NT2/D1 (cell line): ENCODE results near the gene MUC16.

ENCODE experiments used
- SUZ12 ChIP-seq: IDR thresholded peaks from 2 replicates; pipeline ENCODE4 v1.6.1; 2011; ENCODE audit not compliant: insufficient read length, insufficient read depth; ENCODE audit errors: extremely low read depth
- YY1 ChIP-seq: IDR thresholded peaks from 2 replicates; pipeline ENCODE4 v1.6.1; 2011; ENCODE audit not compliant: insufficient read length, insufficient read depth

- TF ChIP-seq SUZ12 (no peak), YY1 (no peak)
These were observed 47.5 kb upstream of the MUC16 start for GRCh38 chr19:9057505-9058258.
